GM10248 (cell line): ENCODE data around the gene KRTAP16-1.
"Not testable (repeated sequence)": the region's sequence is repeated elsewhere in the genome, so short reads cannot be mapped to it uniquely, and the experiment has no call there.

Source experiments
- CTCF ChIA-PET: fragments of 300-600 bp; sonication (Branson Sonifier 250); formaldehyde crosslinking; extraction: SDS; loops from one replicate; lab custom pipeline; 2021; ENCODE audit warnings: antibody characterized with exemption; lab: Yijun Ruan, JAX
- POLR2A ChIA-PET: fragments of 350-650 bp; sonication (Branson Sonifier 250); formaldehyde crosslinking; extraction: SDS; loops from one replicate; lab custom pipeline; 2020; ENCODE audit warnings: antibody characterized with exemption; lab: Yijun Ruan, JAX
- DNase-seq: peaks from one replicate; pipeline ENCODE4 v3.0.0; 2012; ENCODE audit errors: extremely low spot score
- TF ChIP-seq, protein P1 (sequence below): IDR thresholded peaks from 2 replicates; pipeline ENCODE4 v1.5.1; 2012; ENCODE audit warnings: mild to moderate bottlenecking, low read depth; ENCODE audit errors: extremely low read depth, missing control alignments, control extremely low read depth

The KRTAP16-1 gene

GRCh38 chr17:41287050-41287449, 22.1 kb downstream of the KRTAP16-1 start:
- CTCF ChIA-PET, result no interaction called here

DNA sequence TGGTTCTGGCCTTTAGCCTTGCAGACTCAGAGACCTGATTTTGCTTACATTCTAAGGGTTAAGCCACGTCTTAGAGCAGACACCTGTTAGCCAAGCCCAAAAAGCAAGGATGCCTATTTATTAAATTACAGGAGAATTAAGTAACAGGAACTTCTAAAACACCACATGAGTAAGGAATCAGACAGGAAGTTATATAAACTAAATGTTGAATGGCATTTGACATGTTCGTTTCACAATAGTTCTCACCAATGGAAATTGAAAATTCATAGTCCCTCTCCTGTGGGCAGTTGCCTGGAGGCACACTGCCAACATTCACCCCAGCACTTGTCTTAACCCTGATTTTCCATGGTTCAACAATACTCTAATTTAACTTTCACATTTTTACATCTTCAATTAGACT, 24.6 kb downstream of the KRTAP16-1 start:
- ChIA-PET POLR2A (no interaction called here), CTCF (no interaction called here)
- no peak for DNase-seq
- TF ChIP-seq, protein P1, sequence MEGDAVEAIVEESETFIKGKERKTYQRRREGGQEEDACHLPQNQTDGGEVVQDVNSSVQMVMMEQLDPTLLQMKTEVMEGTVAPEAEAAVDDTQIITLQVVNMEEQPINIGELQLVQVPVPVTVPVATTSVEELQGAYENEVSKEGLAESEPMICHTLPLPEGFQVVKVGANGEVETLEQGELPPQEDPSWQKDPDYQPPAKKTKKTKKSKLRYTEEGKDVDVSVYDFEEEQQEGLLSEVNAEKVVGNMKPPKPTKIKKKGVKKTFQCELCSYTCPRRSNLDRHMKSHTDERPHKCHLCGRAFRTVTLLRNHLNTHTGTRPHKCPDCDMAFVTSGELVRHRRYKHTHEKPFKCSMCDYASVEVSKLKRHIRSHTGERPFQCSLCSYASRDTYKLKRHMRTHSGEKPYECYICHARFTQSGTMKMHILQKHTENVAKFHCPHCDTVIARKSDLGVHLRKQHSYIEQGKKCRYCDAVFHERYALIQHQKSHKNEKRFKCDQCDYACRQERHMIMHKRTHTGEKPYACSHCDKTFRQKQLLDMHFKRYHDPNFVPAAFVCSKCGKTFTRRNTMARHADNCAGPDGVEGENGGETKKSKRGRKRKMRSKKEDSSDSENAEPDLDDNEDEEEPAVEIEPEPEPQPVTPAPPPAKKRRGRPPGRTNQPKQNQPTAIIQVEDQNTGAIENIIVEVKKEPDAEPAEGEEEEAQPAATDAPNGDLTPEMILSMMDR, result no peak

More at GRCh38 chr17:41287050-41287449, 22.1 kb downstream of the KRTAP16-1 start:
- peak; percentile 1 for DNase-seq
- POLR2A ChIA-PET, result no interaction called here
- TF ChIP-seq, protein P1, result no peak

- ChIA-PET POLR2A (no interaction called here), CTCF (no interaction called here)
- TF ChIP-seq, protein P1, result no peak
- DNase-seq, result no peak
Measured at GRCh38 chr17:41284043-41284442, 25.1 kb downstream of the KRTAP16-1 start.

DNA sequence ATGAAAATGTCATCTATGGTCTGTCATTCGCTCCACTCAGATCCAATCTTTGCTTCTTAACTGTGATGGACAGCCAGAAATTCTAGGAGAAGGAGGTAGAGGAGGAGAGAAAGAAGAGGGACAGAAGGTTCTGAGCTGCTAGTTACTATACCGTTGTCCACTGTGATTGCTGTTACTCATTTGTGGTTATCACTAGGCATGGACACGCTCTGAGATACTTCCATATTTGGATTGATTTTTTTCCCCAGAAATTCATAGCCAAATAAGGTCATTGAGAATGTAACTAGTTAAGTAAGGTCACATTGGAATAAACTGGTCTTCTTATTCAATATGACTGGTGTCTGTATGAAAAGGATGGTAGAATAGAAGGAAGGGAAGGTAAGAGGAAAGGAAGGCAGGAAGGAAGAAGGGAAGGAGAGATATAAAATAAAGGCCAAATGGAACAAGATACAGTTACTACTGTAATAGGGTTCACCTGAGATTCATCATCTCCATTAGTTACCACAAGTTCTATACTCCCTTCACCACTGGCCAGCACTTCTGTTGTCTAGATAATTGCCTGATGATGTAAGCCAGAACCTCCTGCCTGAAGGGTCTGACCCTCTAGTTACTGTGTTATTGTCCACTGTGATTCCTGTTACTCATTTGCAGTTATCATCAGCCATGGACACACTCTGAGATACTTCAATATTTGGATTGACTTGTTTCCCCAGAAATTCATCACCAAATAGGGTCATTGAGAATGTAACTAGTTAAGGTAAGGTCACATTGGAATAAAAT, 30.7 kb downstream of the KRTAP16-1 start:
- DNase-seq, result no peak
- ChIA-PET CTCF (interaction anchor here (1.5 kb wide), 1 partner anchor 15 kb away, joined by 3 read pairs; no protein-coding TSS in a partner anchor), POLR2A (no interaction called here)
- TF ChIP-seq, protein P1, result no peak

GRCh38 chr17:41275648-41276190, 33.4 kb downstream of the KRTAP16-1 start, which contains the start of gene KRTAP9-7:
Gene KRTAP9-7, plus strand, starts transcription at chr17:41275698. Its CDS starts 0 bp downstream, at chr17:41275698.
- POLR2A ChIA-PET, DNase-seq: not testable (repeated sequence)
- CTCF ChIA-PET, result interaction anchor here (1.0 to 1.2 kb wide), 2 partner anchors 15 to 17 kb away, joined by 3 read pairs; no protein-coding TSS in a partner anchor

DNA sequence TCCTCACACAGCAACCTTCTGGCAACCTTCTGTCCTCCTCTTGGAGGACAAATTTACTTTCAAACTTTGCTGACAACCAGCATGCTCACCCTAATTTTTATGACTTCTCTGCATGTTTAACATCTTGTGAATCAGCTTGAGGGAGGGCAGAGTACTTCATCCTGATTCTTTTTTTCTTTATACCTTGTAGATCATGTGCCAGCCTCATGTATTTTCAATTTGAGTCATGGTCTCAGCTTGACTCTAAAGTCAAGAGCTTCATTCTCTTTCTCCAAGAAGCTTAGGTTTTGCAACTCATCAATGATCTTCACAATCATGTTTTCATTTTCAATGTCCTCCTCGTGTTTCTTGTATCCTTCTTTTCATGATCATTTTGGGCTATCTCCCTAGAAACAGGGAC, 37.3 kb downstream of the KRTAP16-1 start:
- CTCF ChIA-PET, result no interaction called here
- TF ChIP-seq, protein P1, result no peak
- DNase-seq, result no peak
- POLR2A ChIA-PET, result no interaction called here

DNA sequence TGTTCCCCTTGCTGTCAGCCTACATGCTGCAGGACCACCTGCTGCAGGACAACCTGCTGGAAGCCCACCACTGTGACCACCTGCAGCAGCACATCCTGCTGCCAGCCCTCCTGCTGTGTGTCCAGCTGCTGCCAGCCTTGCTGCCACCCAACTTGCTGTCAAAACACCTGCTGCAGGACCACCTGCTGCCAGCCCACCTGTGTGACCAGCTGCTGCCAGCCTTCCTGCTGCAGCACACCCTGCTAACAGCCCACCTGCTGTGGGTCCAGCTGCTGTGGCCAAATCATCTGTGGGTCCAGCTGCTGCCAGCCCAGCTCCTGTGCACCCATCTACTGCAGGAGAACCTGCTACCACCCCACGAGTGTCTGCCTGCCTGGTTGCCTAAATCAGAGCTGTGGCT, 37.8 kb downstream of the KRTAP16-1 start:
- DNase-seq, POLR2A ChIA-PET, CTCF ChIA-PET: not testable (repeated sequence)

GRCh38 chr17:41267711-41268110, 41.4 kb downstream of the KRTAP16-1 start:
- TF ChIP-seq, protein P1, result no peak
- no peak for DNase-seq
- ChIA-PET CTCF (no interaction called here), POLR2A (no interaction called here)
